Neural cell (in vitro differentiated cells): ENCODE measurements around the gene NFAM1. TPM values are rescaled to one million over a fixed set of nuclear protein-coding genes. Genes with fewer than 3 reads are reported as not detected.

ENCODE experiments used
- H2AFZ ChIP-seq: fragments of 200-600, 300-800 bp; sonication (generic), shearing (Covaris generic); 2 replicates; pipeline ENCODE4 v1.6.0; 2014; ENCODE audit warnings: low read depth, mild to moderate bottlenecking, antibody characterized with exemption, low read length, moderate library complexity
- H3F3A ChIP-seq: fragments of 200-600 bp; shearing (Covaris generic); 2 replicates; pipeline ENCODE4 v1.6.1; 2016; ENCODE audit warnings: mild to moderate bottlenecking, moderate library complexity, mixed read lengths, antibody characterized with exemption, low read length; ENCODE audit not compliant: insufficient read depth, poor library complexity, severe bottlenecking
- H3K27ac ChIP-seq: fragments of 200-600, 300-800 bp; sonication (generic), shearing (Covaris generic); 2 replicates; pipeline ENCODE4 v1.5.1; 2014; ENCODE audit warnings: mild to moderate bottlenecking, low read length, moderate library complexity
- H3K27me3 ChIP-seq: fragments of 300-800, 200-600 bp; sonication (generic), shearing (Covaris generic); 2 replicates; pipeline ENCODE4 v1.6.0; 2014; ENCODE audit warnings: mild to moderate bottlenecking, low read depth, low read length, moderate library complexity; ENCODE audit not compliant: insufficient read depth
- H3K36me3 ChIP-seq: fragments of 300-800, 200-600 bp; sonication (generic), shearing (Covaris generic); 2 replicates; pipeline ENCODE4 v1.5.1; 2014; ENCODE audit warnings: mild to moderate bottlenecking, antibody characterized with exemption, low read length, moderate library complexity; ENCODE audit not compliant: insufficient read depth
- H3K4me2 ChIP-seq: fragments of 300-800, 200-600 bp; sonication (generic), shearing (Covaris generic); 2 replicates; pipeline ENCODE4 v1.6.0; 2014; ENCODE audit warnings: mild to moderate bottlenecking, low read length
- H3K4me3 ChIP-seq: fragments of 300-800, 200-600 bp; sonication (generic), shearing (Covaris generic); 2 replicates; pipeline ENCODE4 v1.5.1; 2014; ENCODE audit warnings: mild to moderate bottlenecking, low read length, moderate library complexity
- H3K79me2 ChIP-seq: fragments of 200-600 bp; shearing (Covaris generic); replicated peaks from 2 replicates; pipeline ENCODE4 v1.6.0; 2014; ENCODE audit warnings: mild to moderate bottlenecking, low read length, moderate library complexity; ENCODE audit not compliant: insufficient read depth
- H3K9ac ChIP-seq: fragments of 300-800, 200-600 bp; sonication (generic), shearing (Covaris generic); 2 replicates; pipeline ENCODE4 v1.6.1; 2016; ENCODE audit warnings: mild to moderate bottlenecking, low read length, mixed read lengths
- H3K9me2 ChIP-seq: fragments of 200-600 bp; shearing (Covaris generic); 2 replicates; pipeline ENCODE4 v1.6.1; 2016; ENCODE audit warnings: mild to moderate bottlenecking, low read length, mixed read lengths; ENCODE audit not compliant: insufficient read depth
- H3K9me3 ChIP-seq: fragments of 200-600, 300-800 bp; sonication (generic), shearing (Covaris generic); 2 replicates; pipeline ENCODE4 v1.6.1; 2016; ENCODE audit warnings: mild to moderate bottlenecking, mixed run types, low read length, moderate library complexity, mixed read lengths
- H4K20me1 ChIP-seq: fragments of 200-600 bp; shearing (Covaris generic); 2 replicates; pipeline ENCODE4 v1.6.1; 2016; ENCODE audit warnings: mild to moderate bottlenecking, mixed run types; ENCODE audit not compliant: insufficient read depth
- CTCF ChIP-seq: fragments of 450-650 bp; IDR thresholded peaks from 2 replicates; pipeline ENCODE4 v1.5.1; 2014; ENCODE audit warnings: antibody characterized with exemption, mild to moderate bottlenecking, moderate library complexity; ENCODE audit not compliant: poor library complexity, severe bottlenecking
- EP300 ChIP-seq: fragments of 450-650 bp; conservative IDR thresholded peaks from 2 replicates; pipeline ENCODE4 v1.6.1; 2014; ENCODE audit warnings: antibody characterized with exemption, mild to moderate bottlenecking, moderate library complexity; ENCODE audit not compliant: poor library complexity, severe bottlenecking
- EZH2 ChIP-seq: fragments of 200-600, 300-800 bp; shearing (Covaris generic), sonication (generic); IDR thresholded peaks from 2 replicates; pipeline ENCODE4 v1.6.1; 2014; ENCODE audit warnings: antibody characterized with exemption, low read length, borderline replicate concordance, mild to moderate bottlenecking; ENCODE audit not compliant: insufficient read depth, poor library complexity, severe bottlenecking
- MXI1 ChIP-seq: fragments of 450-650 bp; conservative IDR thresholded peaks from 2 replicates; pipeline ENCODE4 v1.6.1; 2014; ENCODE audit warnings: antibody characterized with exemption, mild to moderate bottlenecking; ENCODE audit not compliant: poor library complexity, severe bottlenecking
- POLR2AphosphoS5 ChIP-seq: IDR thresholded peaks from 2 replicates; pipeline ENCODE4 v1.6.1; 2012
- RAD21 ChIP-seq: fragments of 450-650 bp; conservative IDR thresholded peaks from 2 replicates; pipeline ENCODE4 v1.6.1; 2014; ENCODE audit warnings: antibody characterized with exemption, mild to moderate bottlenecking, moderate library complexity
- REST ChIP-seq: IDR thresholded peaks from 2 replicates; pipeline ENCODE4 v1.6.1; 2012; ENCODE audit warnings: borderline replicate concordance
- SMC3 ChIP-seq: fragments of 450-650 bp; conservative IDR thresholded peaks from 2 replicates; pipeline ENCODE4 v1.6.1; 2014; ENCODE audit warnings: antibody characterized with exemption, mild to moderate bottlenecking, moderate library complexity; ENCODE audit not compliant: poor library complexity
- TAF1 ChIP-seq: IDR thresholded peaks from 2 replicates; pipeline ENCODE4 v1.6.1; 2012; ENCODE audit warnings: low read depth
- polyA plus RNA-seq: library from polyadenylated mRNA; depleted of rRNA; stranded (reverse); fragments of >200 nt; gene quantifications from 2 replicates; pipeline ENCODE4 v1.2.3, GENCODE V29; 2014

The NFAM1 gene
- polyA plus RNA-seq, 1 donor from 2014 or later = 0.05 TPM

- Histone ChIP-seq H3K9ac (no peak overlapping the region), H3K27me3 (no peaks in the 10 kb centered on the region), H3K36me3 (no peaks in the 10 kb centered on the region), H3K27ac (no peak overlapping the region), H3K4me3 (no peak overlapping the region), H3K9me2 (no peaks in the 10 kb centered on the region), H2AFZ (no peak overlapping the region), H3K4me2 (no peak overlapping the region), H3K79me2 (no peaks in the 10 kb centered on the region), H3F3A (no peaks in the 10 kb centered on the region), H4K20me1 (no peaks in the 10 kb centered on the region), H3K9me3 (no peaks in the 10 kb centered on the region)
- TF ChIP-seq TAF1 = no peak
- TF ChIP-seq REST = no peak
- TF ChIP-seq EP300 = no peak
- no peak for TF ChIP-seq POLR2AphosphoS5
- no peak for TF ChIP-seq CTCF
- TF ChIP-seq EZH2 = no peak
These were observed 75.0 kb downstream of the NFAM1 start for GRCh38 chr22:42357221-42357620.

- TF ChIP-seq REST (no peak), MXI1 (no peak), RAD21 (no peak), SMC3 (no peak), TAF1 (no peak), EZH2 (no peak), EP300 (no peak), POLR2AphosphoS5 (no peak), CTCF (no peak)
- Histone ChIP-seq H3K79me2 (no peaks in the 10 kb centered on the region), H3K9me3 (no peaks in the 10 kb centered on the region), H3K4me3 (no peak overlapping the region), H3K27me3 (no peaks in the 10 kb centered on the region), H3K4me2 (no peak overlapping the region), H3F3A (no peaks in the 10 kb centered on the region), H3K9ac (no peak overlapping the region), H4K20me1 (no peaks in the 10 kb centered on the region), H3K36me3 (no peaks in the 10 kb centered on the region), H3K9me2 (no peaks in the 10 kb centered on the region), H3K27ac (no peak overlapping the region), H2AFZ (no peak overlapping the region)
These were observed 75.7 kb downstream of the NFAM1 start for GRCh38 chr22:42356533-42356932.
